SH-SY5Y (cell line): ENCODE results near the gene RGP1.

Experiments
- GATA2 ChIP-seq: IDR thresholded peaks from 2 replicates; pipeline ENCODE4 v1.6.1; 2011; ENCODE audit warnings: mild to moderate bottlenecking, low read depth, low read length
- GATA3 ChIP-seq: IDR thresholded peaks from 2 replicates; pipeline ENCODE4 v1.6.1; 2011; ENCODE audit warnings: low read depth, mild to moderate bottlenecking, low read length, moderate library complexity

- TF ChIP-seq GATA3: no peak
- peak; percentile 51; the same call in 1 of the 2 replicates for TF ChIP-seq GATA2
Measured at GRCh38 chr9:35771534-35771933, 22.4 kb downstream of the RGP1 start.
